ENCODE measurements around the gene PTPN3.
"Not testable (repeated sequence)": the region's sequence is repeated elsewhere in the genome, so short reads cannot be mapped to it uniquely, and the experiment has no call there.

Gene PTPN3

GRCh38 chr9:109381011-109381729 lies 116.9 kb downstream of the PTPN3 start:
- H3K4me3 ChIP-seq (ENCODE audit: low read length), result no peak overlapping the region
- DNase-seq (ENCODE audit: low read depth), result no peak
- no peak overlapping the region for H3K9ac ChIP-seq (ENCODE audit: low read length)
- no peaks in the 10 kb centered on the region for H3K4me1 ChIP-seq (ENCODE audit: control insufficient read depth, insufficient read depth, low read length)
- H3K36me3 ChIP-seq (ENCODE audit: control insufficient read depth, insufficient read depth, low read length, severe bottlenecking), result peaks cover 14% of the 10 kb centered on the region
- no peaks in the 10 kb centered on the region for H3K9me3 ChIP-seq (ENCODE audit: control insufficient read depth, low read length)
- H3K27me3 ChIP-seq (replicated peaks; ENCODE audit: control insufficient read depth, insufficient read depth, low read length), result peaks cover 13% of the 10 kb centered on the region

GRCh38 chr9:109379513-109379912 lies 118.6 kb downstream of the PTPN3 start:
- no peak overlapping the region for H3K4me3 ChIP-seq (ENCODE audit: low read length)
- peaks cover 13% of the 10 kb centered on the region for H3K27me3 ChIP-seq (replicated peaks; ENCODE audit: control insufficient read depth, insufficient read depth, low read length)
- H3K4me1 ChIP-seq (ENCODE audit: control insufficient read depth, insufficient read depth, low read length), result no peaks in the 10 kb centered on the region
- no peaks in the 10 kb centered on the region for H3K9me3 ChIP-seq (ENCODE audit: control insufficient read depth, low read length)
- H3K36me3 ChIP-seq (ENCODE audit: control insufficient read depth, insufficient read depth, low read length, severe bottlenecking), result peaks cover 14% of the 10 kb centered on the region
- DNase-seq (ENCODE audit: low read depth), result no peak
- H3K9ac ChIP-seq (ENCODE audit: low read length), result no peak overlapping the region

- H3K36me3 ChIP-seq (ENCODE audit: control insufficient read depth, insufficient read depth, low read length, severe bottlenecking), result peaks cover 14% of the 10 kb centered on the region
- peaks cover 1% of the 10 kb centered on the region for H3K4me1 ChIP-seq (ENCODE audit: control insufficient read depth, insufficient read depth, low read length)
- no peak overlapping the region for H3K9ac ChIP-seq (ENCODE audit: low read length)
- H3K9me3 ChIP-seq (ENCODE audit: control insufficient read depth, low read length), result peaks cover 2% of the 10 kb centered on the region
- DNase-seq (ENCODE audit: low read depth), result no peak
- peaks cover 13% of the 10 kb centered on the region for H3K27me3 ChIP-seq (replicated peaks; ENCODE audit: control insufficient read depth, insufficient read depth, low read length)
- no peak overlapping the region for H3K4me3 ChIP-seq (ENCODE audit: low read length)
These were observed 119.8 kb downstream of the PTPN3 start for GRCh38 chr9:109378316-109378715.

- Histone ChIP-seq H3K4me3 (ENCODE audit: low read length) (no peak overlapping the region), H3K27me3 (replicated peaks; ENCODE audit: control insufficient read depth, insufficient read depth, low read length) (peaks cover 18% of the 10 kb centered on the region), H3K36me3 (ENCODE audit: control insufficient read depth, insufficient read depth, low read length, severe bottlenecking) (no peaks in the 10 kb centered on the region), H3K4me1 (ENCODE audit: control insufficient read depth, insufficient read depth, low read length) (peaks cover 12% of the 10 kb centered on the region), H3K9me3 (ENCODE audit: control insufficient read depth, low read length) (peaks cover 12% of the 10 kb centered on the region), H3K9ac (ENCODE audit: low read length) (no peak overlapping the region)
- no peak for DNase-seq (ENCODE audit: low read depth)
These were observed 125.9 kb downstream of the PTPN3 start for GRCh38 chr9:109372246-109372645.

GRCh38 chr9:109371374-109371773 lies 126.7 kb downstream of the PTPN3 start:
- DNase-seq (ENCODE audit: low read depth), result no peak
- Histone ChIP-seq H3K4me3 (ENCODE audit: low read length) (no peak overlapping the region), H3K9me3 (ENCODE audit: control insufficient read depth, low read length) (peaks cover 12% of the 10 kb centered on the region), H3K27me3 (replicated peaks; ENCODE audit: control insufficient read depth, insufficient read depth, low read length) (peaks cover 14% of the 10 kb centered on the region), H3K36me3 (ENCODE audit: control insufficient read depth, insufficient read depth, low read length, severe bottlenecking) (no peaks in the 10 kb centered on the region), H3K4me1 (ENCODE audit: control insufficient read depth, insufficient read depth, low read length) (peaks cover 12% of the 10 kb centered on the region), H3K9ac (ENCODE audit: low read length) (no peak overlapping the region)

GRCh38 chr9:109369285-109369684 lies 128.8 kb downstream of the PTPN3 start:
- H3K36me3 ChIP-seq (ENCODE audit: control insufficient read depth, insufficient read depth, low read length, severe bottlenecking), result no peaks in the 10 kb centered on the region
- H3K4me3 ChIP-seq (ENCODE audit: low read length), result no peak overlapping the region
- peaks cover 28% of the 10 kb centered on the region for H3K27me3 ChIP-seq (replicated peaks; ENCODE audit: control insufficient read depth, insufficient read depth, low read length)
- peaks cover 12% of the 10 kb centered on the region for H3K4me1 ChIP-seq (ENCODE audit: control insufficient read depth, insufficient read depth, low read length)
- H3K9me3 ChIP-seq (ENCODE audit: control insufficient read depth, low read length), result peaks cover 12% of the 10 kb centered on the region
- DNase-seq (ENCODE audit: low read depth), result no peak
- H3K9ac ChIP-seq (ENCODE audit: low read length), result no peak overlapping the region

- Histone ChIP-seq H3K9ac (ENCODE audit: low read length) (no peak overlapping the region), H3K36me3 (ENCODE audit: control insufficient read depth, insufficient read depth, low read length, severe bottlenecking) (no peaks in the 10 kb centered on the region), H3K4me3 (ENCODE audit: low read length) (no peak overlapping the region), H3K4me1 (ENCODE audit: control insufficient read depth, insufficient read depth, low read length) (no peaks in the 10 kb centered on the region), H3K27me3 (replicated peaks; ENCODE audit: control insufficient read depth, insufficient read depth, low read length) (peaks cover 47% of the 10 kb centered on the region), H3K9me3 (ENCODE audit: control insufficient read depth, low read length) (peaks cover 7% of the 10 kb centered on the region)
- no peak for DNase-seq (ENCODE audit: low read depth)
These were observed 137.3 kb downstream of the PTPN3 start for GRCh38 chr9:109360771-109361170.

- not testable (repeated sequence) for H3K9me3 ChIP-seq (ENCODE audit: control insufficient read depth, low read length); H3K9ac ChIP-seq (ENCODE audit: low read length); H3K4me1 ChIP-seq (ENCODE audit: control insufficient read depth, insufficient read depth, low read length); DNase-seq (ENCODE audit: low read depth); H3K4me3 ChIP-seq (ENCODE audit: low read length); H3K36me3 ChIP-seq (ENCODE audit: control insufficient read depth, insufficient read depth, low read length, severe bottlenecking)
- peaks cover 45% of the 10 kb centered on the region for H3K27me3 ChIP-seq (replicated peaks; ENCODE audit: control insufficient read depth, insufficient read depth, low read length)
These were observed 139.0 kb downstream of the PTPN3 start for GRCh38 chr9:109358968-109359603.

- no peaks in the 10 kb centered on the region for H3K4me1 ChIP-seq (ENCODE audit: control insufficient read depth, insufficient read depth, low read length)
- H3K4me3 ChIP-seq (ENCODE audit: low read length), result no peak overlapping the region
- peaks cover 7% of the 10 kb centered on the region for H3K9me3 ChIP-seq (ENCODE audit: control insufficient read depth, low read length)
- no peaks in the 10 kb centered on the region for H3K36me3 ChIP-seq (ENCODE audit: control insufficient read depth, insufficient read depth, low read length, severe bottlenecking)
- H3K27me3 ChIP-seq (replicated peaks; ENCODE audit: control insufficient read depth, insufficient read depth, low read length), result peaks cover 65% of the 10 kb centered on the region
- no peak overlapping the region for H3K9ac ChIP-seq (ENCODE audit: low read length)
- DNase-seq (ENCODE audit: low read depth), result no peak
These were observed 142.4 kb downstream of the PTPN3 start for GRCh38 chr9:109355564-109356297.

- no peak overlapping the region for H3K9ac ChIP-seq (ENCODE audit: low read length)
- peaks cover 7% of the 10 kb centered on the region for H3K4me1 ChIP-seq (ENCODE audit: control insufficient read depth, insufficient read depth, low read length)
- no peaks in the 10 kb centered on the region for H3K36me3 ChIP-seq (ENCODE audit: control insufficient read depth, insufficient read depth, low read length, severe bottlenecking)
- H3K4me3 ChIP-seq (ENCODE audit: low read length), result no peak overlapping the region
- DNase-seq (ENCODE audit: low read depth), result no peak
- H3K27me3 ChIP-seq (replicated peaks; ENCODE audit: control insufficient read depth, insufficient read depth, low read length), result peaks cover 58% of the 10 kb centered on the region
- peaks cover 7% of the 10 kb centered on the region for H3K9me3 ChIP-seq (ENCODE audit: control insufficient read depth, low read length)
These were observed 143.9 kb downstream of the PTPN3 start for GRCh38 chr9:109354190-109354589.

GRCh38 chr9:109351032-109351431 lies 147.1 kb downstream of the PTPN3 start:
- Histone ChIP-seq H3K36me3 (ENCODE audit: control insufficient read depth, insufficient read depth, low read length, severe bottlenecking) (no peaks in the 10 kb centered on the region), H3K27me3 (replicated peaks; ENCODE audit: control insufficient read depth, insufficient read depth, low read length) (peaks cover 72% of the 10 kb centered on the region), H3K4me1 (ENCODE audit: control insufficient read depth, insufficient read depth, low read length) (peaks cover 12% of the 10 kb centered on the region), H3K4me3 (ENCODE audit: low read length) (no peak overlapping the region), H3K9ac (ENCODE audit: low read length) (no peak overlapping the region), H3K9me3 (ENCODE audit: control insufficient read depth, low read length) (no peaks in the 10 kb centered on the region)
- no peak for DNase-seq (ENCODE audit: low read depth)

All from adipocyte (in vitro differentiated cells).